Brain pericyte (primary cell): Measurements from ENCODE around the gene IGSF23.
"Not testable (repeated sequence)": the region's sequence is repeated elsewhere in the genome, so short reads cannot be mapped to it uniquely, and the experiment has no call there.

ENCODE experiments used
- DNase-seq: peaks from one replicate; pipeline ENCODE4 v3.0.0-alpha.2; 2012; ENCODE audit warnings: low read depth, low spot score

The IGSF23 gene

GRCh38 chr19:44587963-44588770, 25.2 kb upstream of the IGSF23 start:
- DNase-seq = no peak

- DNase-seq = no peak
Observed at GRCh38 chr19:44588771-44589112, 24.6 kb upstream of the IGSF23 start.

- no peak for DNase-seq
Observed at GRCh38 chr19:44590245-44591059, 22.9 kb upstream of the IGSF23 start.

GRCh38 chr19:44591340-44591993, 21.9 kb upstream of the IGSF23 start:
- not testable (repeated sequence) for DNase-seq

- DNase-seq = no peak
Observed at GRCh38 chr19:44592451-44592890, 20.9 kb upstream of the IGSF23 start.

- DNase-seq = no peak
Observed at GRCh38 chr19:44593294-44593693, 20.1 kb upstream of the IGSF23 start.

GRCh38 chr19:44593866-44594266, 19.5 kb upstream of the IGSF23 start:
- DNase-seq = not testable (repeated sequence)

GRCh38 chr19:44596428-44597130, 16.8 kb upstream of the IGSF23 start:
- DNase-seq = no peak

- DNase-seq = no peak
Observed at GRCh38 chr19:44597131-44597491, 16.3 kb upstream of the IGSF23 start.

GRCh38 chr19:44598355-44598754, 15.0 kb upstream of the IGSF23 start:
- DNase-seq = no peak

GRCh38 chr19:44598880-44599279, 14.5 kb upstream of the IGSF23 start:
- DNase-seq = no peak

GRCh38 chr19:44600466-44600865, 12.9 kb upstream of the IGSF23 start:
- DNase-seq = no peak

GRCh38 chr19:44602081-44602480, 11.3 kb upstream of the IGSF23 start:
- DNase-seq = no peak

GRCh38 chr19:44603201-44603945, 10.0 kb upstream of the IGSF23 start:
- no peak for DNase-seq

- no peak for DNase-seq
Observed at GRCh38 chr19:44604241-44604640, 9.1 kb upstream of the IGSF23 start.

GRCh38 chr19:44605547-44605946, 7.8 kb upstream of the IGSF23 start:
- DNase-seq = no peak

GRCh38 chr19:44607049-44607448, 6.3 kb upstream of the IGSF23 start:
- no peak for DNase-seq

- DNase-seq = no peak
Observed at GRCh38 chr19:44607917-44608316, 5.4 kb upstream of the IGSF23 start.

- DNase-seq = no peak
Observed at GRCh38 chr19:44608391-44608821, 5.0 kb upstream of the IGSF23 start.

- no peak for DNase-seq
Observed at GRCh38 chr19:44609219-44609618, 4.1 kb upstream of the IGSF23 start.

GRCh38 chr19:44610497-44610896, 2.9 kb upstream of the IGSF23 start:
- not testable (repeated sequence) for DNase-seq
